OCI-LY7 (cell line): Measurements from ENCODE around the gene KRTAP10-8. TPM values are rescaled to one million over a fixed set of nuclear protein-coding genes. Genes with fewer than 3 reads are reported as not detected.
"Not testable (repeated sequence)": the region's sequence is repeated elsewhere in the genome, so short reads cannot be mapped to it uniquely, and the experiment has no call there.

Experiments used
- BruUV-seq: library from RNA; stranded (reverse); fragments of 400-500 nt; replicated peaks from 2 replicates; lab custom pipeline; 2021; lab: Mats Ljungman, UMichigan
- CTCF ChIA-PET: fragments of 300-600 bp; sonication (Branson Sonifier 250); formaldehyde crosslinking; loops from one replicate; lab custom pipeline; 2022; ENCODE audit warnings: antibody characterized with exemption; ENCODE audit not compliant: unreplicated experiment; lab: Charles Lee
- POLR2A ChIA-PET: fragments of 300-600 bp; sonication (Branson Sonifier 250); formaldehyde crosslinking; loops from one replicate; lab custom pipeline; 2022; ENCODE audit warnings: antibody characterized with exemption; lab: Charles Lee
- DNase-seq: peaks from one replicate; pipeline ENCODE4 v3.0.0-alpha.2; 2015; ENCODE audit warnings: low spot score
- H2AFZ ChIP-seq: fragments of 200-600 bp; sonication (generic), shearing (Covaris generic); 2 replicates; pipeline ENCODE4 v1.6.1; 2014; ENCODE audit warnings: mild to moderate bottlenecking, antibody characterized with exemption, low read length, moderate library complexity
- H3K27ac ChIP-seq: fragments of 200-600 bp; sonication (generic); 2 replicates; pipeline ENCODE4 v1.5.1; 2014; ENCODE audit warnings: mixed run types, low read depth, mild to moderate bottlenecking, moderate library complexity, low read length, inconsistent platforms; ENCODE audit not compliant: poor library complexity, severe bottlenecking
- H3K36me3 ChIP-seq: fragments of 200-600 bp; sonication (generic); 2 replicates; pipeline ENCODE4 v1.6.1; 2014; ENCODE audit warnings: mild to moderate bottlenecking, antibody characterized with exemption, low read length, moderate library complexity, mixed read lengths; ENCODE audit not compliant: insufficient read depth
- H3K4me1 ChIP-seq: fragments of 200-600 bp; sonication (generic); 2 replicates; pipeline ENCODE4 v1.5.1; 2014; ENCODE audit warnings: mild to moderate bottlenecking, low read length; ENCODE audit not compliant: insufficient read depth, poor library complexity, severe bottlenecking
- H3K4me2 ChIP-seq: fragments of 200-600 bp; sonication (generic); 2 replicates; pipeline ENCODE4 v1.6.1; 2014; ENCODE audit warnings: mild to moderate bottlenecking, low read length
- H3K4me3 ChIP-seq: fragments of 200-600 bp; sonication (generic); 2 replicates; pipeline ENCODE4 v1.5.1; 2014; ENCODE audit warnings: mild to moderate bottlenecking, low read depth, low read length; ENCODE audit not compliant: poor library complexity, severe bottlenecking
- H3K79me2 ChIP-seq: fragments of 200-600 bp; sonication (generic); 2 replicates; pipeline ENCODE4 v1.6.1; 2016; ENCODE audit warnings: low read depth, mild to moderate bottlenecking, low read length, moderate library complexity, mixed read lengths; ENCODE audit not compliant: insufficient read depth
- H3K9me2 ChIP-seq: fragments of 200-600 bp; sonication (generic); 2 replicates; pipeline ENCODE4 v1.6.1; 2016; ENCODE audit warnings: mild to moderate bottlenecking, low read length, mixed read lengths; ENCODE audit not compliant: insufficient read depth
- H3K9me3 ChIP-seq: fragments of 200-600 bp; sonication (generic); 2 replicates; pipeline ENCODE4 v1.6.1; 2014; ENCODE audit warnings: mild to moderate bottlenecking, mixed run types, low read length, mixed read lengths
- H4K20me1 ChIP-seq: fragments of 200-600 bp; sonication (generic); 2 replicates; pipeline ENCODE4 v1.6.1; 2014; ENCODE audit warnings: mild to moderate bottlenecking, antibody characterized with exemption, low read length, moderate library complexity, mixed read lengths; ENCODE audit not compliant: insufficient read depth
- CTCF ChIP-seq: fragments of 200-600 bp; sonication (generic); conservative IDR thresholded peaks from 2 replicates; pipeline ENCODE4 v1.5.1; 2014; ENCODE audit warnings: mild to moderate bottlenecking, antibody characterized with exemption, low read length, moderate library complexity, mixed read lengths
- EZH2phosphoT487 ChIP-seq: fragments of 200-600 bp; sonication (generic); IDR thresholded peaks from 2 replicates; pipeline ENCODE4 v1.6.1; 2018; ENCODE audit warnings: low read depth, borderline replicate concordance, mild to moderate bottlenecking, mixed run types, antibody characterized with exemption, low read length, moderate library complexity, mixed read lengths
- intact Hi-C: fragments of 100-400 bp; cut with micrococcal nuclease; formaldehyde crosslinking; loops from one replicate; pipeline ENCODE4 v1.10.0; 2022; ENCODE audit not compliant: unreplicated experiment
- total RNA-seq, 2 experiments: library from RNA; depleted of rRNA in 1 of 2; stranded (reverse); fragments of >200 nt in 1 of 2; shearing (Covaris generic) in 1 of 2; gene quantifications; 2 replicates each; pipeline ENCODE4 v1.2.3, GENCODE V29; 2014 to 2022

The KRTAP10-8 gene
- total RNA-seq, 2 experiments from 2014 or later, result not detected

GRCh38 chr21:44571844-44572782, 39.8 kb upstream of the KRTAP10-8 start:
- no peaks in the 10 kb centered on the region for H4K20me1 ChIP-seq
- H3K9me3 ChIP-seq, result no peaks in the 10 kb centered on the region
- no peak overlapping the region for H3K4me2 ChIP-seq
- intact Hi-C loops, result no loop called here
- no peaks in the 10 kb centered on the region for H3K9me2 ChIP-seq
- ChIA-PET CTCF (no interaction called here), POLR2A (interaction anchor here (0.7 kb wide), 1 partner anchor 54 kb away, joined by 4 read pairs; no protein-coding TSS in a partner anchor)
- DNase-seq, result no peak
- H2AFZ ChIP-seq, result no peak overlapping the region
- H3K36me3 ChIP-seq, result no peaks in the 10 kb centered on the region
- H3K79me2 ChIP-seq, result no peaks in the 10 kb centered on the region
- TF ChIP-seq EZH2phosphoT487, result no peak
- TF ChIP-seq CTCF, result no peak
- no peak overlapping the region for H3K27ac ChIP-seq
- BruUV-seq, result no TSS peak
- H3K4me1 ChIP-seq, result no peaks in the 10 kb centered on the region
- H3K4me3 ChIP-seq, result no peak overlapping the region

- DNase-seq, result no peak
- H3K9me3 ChIP-seq, result no peaks in the 10 kb centered on the region
- H3K79me2 ChIP-seq, result no peaks in the 10 kb centered on the region
- H3K4me1 ChIP-seq, result no peaks in the 10 kb centered on the region
- no peaks in the 10 kb centered on the region for H4K20me1 ChIP-seq
- ChIA-PET POLR2A (interaction anchor here (0.7 kb wide), 1 partner anchor 55 kb away, joined by 4 read pairs; no protein-coding TSS in a partner anchor), CTCF (no interaction called here)
- H3K36me3 ChIP-seq, result no peaks in the 10 kb centered on the region
- no peak overlapping the region for H2AFZ ChIP-seq
- no peak overlapping the region for H3K4me2 ChIP-seq
- H3K27ac ChIP-seq, result no peak overlapping the region
- TF ChIP-seq CTCF (no peak), EZH2phosphoT487 (no peak)
- intact Hi-C loops, result no loop called here
- no peak overlapping the region for H3K4me3 ChIP-seq
- no peaks in the 10 kb centered on the region for H3K9me2 ChIP-seq
- BruUV-seq, result no TSS peak
Observed at GRCh38 chr21:44572959-44573583, 38.8 kb upstream of the KRTAP10-8 start.

- H2AFZ ChIP-seq, H3K9me3 ChIP-seq, H3K79me2 ChIP-seq, H4K20me1 ChIP-seq, H3K27ac ChIP-seq, intact Hi-C loops, BruUV-seq, H3K36me3 ChIP-seq, H3K4me2 ChIP-seq, H3K4me3 ChIP-seq, H3K4me1 ChIP-seq, POLR2A ChIA-PET, CTCF ChIA-PET, DNase-seq, H3K9me2 ChIP-seq: not testable (repeated sequence)
Observed at GRCh38 chr21:44573630-44574456, 38.0 kb upstream of the KRTAP10-8 start, which contains the start of gene KRTAP10-4. TSS of gene KRTAP10-4 (plus strand) at chr21:44573729. CDS start at chr21:44573759, 30 bp downstream.
